Trophoblast cell (in vitro differentiated cells and primary cell): ENCODE results near the gene GRPEL2.

ENCODE experiments used
- DNase-seq, 2 donors: peaks; one replicate each; pipeline ENCODE4 v3.0.0-alpha.2; 2016
- H2AFZ ChIP-seq: 2 replicates; pipeline ENCODE4 v1.6.1; 2013; ENCODE audit warnings: low read length, moderate library complexity, mild to moderate bottlenecking; ENCODE audit not compliant: insufficient read depth, poor library complexity
- H2AK5ac ChIP-seq: 2 replicates; pipeline ENCODE4 v1.6.1; 2013; ENCODE audit warnings: mild to moderate bottlenecking, low read length
- H2BK120ac ChIP-seq: 2 replicates; pipeline ENCODE4 v1.6.1; 2013; ENCODE audit warnings: low read length, mild to moderate bottlenecking, moderate library complexity; ENCODE audit not compliant: insufficient read depth, poor library complexity
- H2BK12ac ChIP-seq: 2 replicates; pipeline ENCODE4 v1.6.1; 2013; ENCODE audit warnings: mild to moderate bottlenecking, low read length, moderate library complexity
- H2BK5ac ChIP-seq: 2 replicates; pipeline ENCODE4 v1.6.1; 2013; ENCODE audit warnings: low read length, low read depth, moderate library complexity, mild to moderate bottlenecking; ENCODE audit not compliant: poor library complexity
- H3K14ac ChIP-seq: 2 replicates; pipeline ENCODE4 v1.6.1; 2013; ENCODE audit warnings: mild to moderate bottlenecking, low read length
- H3K18ac ChIP-seq: 2 replicates; pipeline ENCODE4 v1.6.1; 2013; ENCODE audit warnings: mild to moderate bottlenecking, low read length
- H3K23ac ChIP-seq: 2 replicates; pipeline ENCODE4 v1.6.1; 2013; ENCODE audit warnings: low read length
- H3K27ac ChIP-seq: 2 replicates; pipeline ENCODE4 v1.5.1; 2013; ENCODE audit warnings: low read depth, mild to moderate bottlenecking, inconsistent platforms, low read length, moderate library complexity
- H3K27me3 ChIP-seq: 2 replicates; pipeline ENCODE4 v1.6.1; 2013; ENCODE audit warnings: inconsistent platforms, mild to moderate bottlenecking, low read length, moderate library complexity; ENCODE audit not compliant: insufficient read depth
- H3K36me3 ChIP-seq, 2 experiments: 1 replicate in 1 of 2; 2 replicates in 1 of 2; pipeline ENCODE4 v1.6.1; 2013; ENCODE audit warnings: low read length in 2 of 2, mild to moderate bottlenecking in 2 of 2, moderate library complexity in 1 of 2; ENCODE audit not compliant: insufficient read depth in 2 of 2, control insufficient read depth in 1 of 2
- H3K4ac ChIP-seq: 2 replicates; pipeline ENCODE4 v1.6.1; 2013; ENCODE audit warnings: low read depth, mild to moderate bottlenecking, low read length, moderate library complexity
- H3K4me1 ChIP-seq, 2 experiments: 1 replicate in 1 of 2; 2 replicates in 1 of 2; pipeline ENCODE4 v1.6.1; 2013; ENCODE audit warnings: low read length in 2 of 2, mild to moderate bottlenecking in 2 of 2, moderate library complexity in 1 of 2; ENCODE audit not compliant: insufficient read depth in 2 of 2, control insufficient read depth in 1 of 2
- H3K4me2 ChIP-seq: 2 replicates; pipeline ENCODE4 v1.6.1; 2013; ENCODE audit warnings: inconsistent platforms, mild to moderate bottlenecking, low read length, moderate library complexity
- H3K4me3 ChIP-seq: 2 replicates; pipeline ENCODE4 v1.5.1; 2013; ENCODE audit warnings: mild to moderate bottlenecking, low read depth, low read length, inconsistent platforms
- H3K79me1 ChIP-seq: one replicate; pipeline ENCODE4 v1.6.1; 2013; ENCODE audit warnings: low read length
- H3K79me2 ChIP-seq: 2 replicates; pipeline ENCODE4 v1.6.1; 2013; ENCODE audit warnings: low read length, mild to moderate bottlenecking; ENCODE audit not compliant: control insufficient read depth, insufficient read depth, poor library complexity
- H3K9ac ChIP-seq: 2 replicates; pipeline ENCODE4 v1.6.1; 2013; ENCODE audit warnings: mild to moderate bottlenecking, low read length
- H3K9me3 ChIP-seq: 2 replicates; pipeline ENCODE4 v1.6.1; 2013; ENCODE audit warnings: low read depth, mild to moderate bottlenecking, control low read depth, inconsistent platforms, low read length; ENCODE audit not compliant: insufficient read depth
- H4K12ac ChIP-seq: 2 replicates; pipeline ENCODE4 v1.6.1; 2013; ENCODE audit warnings: low read depth, mild to moderate bottlenecking, low read length, moderate library complexity
- H4K8ac ChIP-seq: 2 replicates; pipeline ENCODE4 v1.6.1; 2013; ENCODE audit warnings: low read depth, mild to moderate bottlenecking, low read length, moderate library complexity
- H4K91ac ChIP-seq: one replicate; pipeline ENCODE4 v1.6.1; 2013; ENCODE audit warnings: low read depth, mild to moderate bottlenecking, low read length, moderate library complexity
- WGBS: extraction: QIAGEN DNeasy Blood & Tissue Kit; methylation state at CpG from one replicate; pipeline ENCODE4 v1.1.7; 2013; ENCODE audit warnings: missing lambda C conversion rate; ENCODE audit not compliant: insufficient read length, insufficient coverage; ENCODE audit errors: extremely low coverage; 5-methylcytosine and 5-hydroxymethylcytosine counted together

Gene GRPEL2

GRCh38 chr5:149333711-149334443 is 11.4 kb upstream of the GRPEL2 start:
- no peak overlapping the region for H3K27ac ChIP-seq
- no peak overlapping the region for H3K18ac ChIP-seq
- no peaks in the 10 kb centered on the region for H3K79me2 ChIP-seq
- no peak overlapping the region for H4K8ac ChIP-seq
- peaks cover 2% of the 10 kb centered on the region for H3K79me1 ChIP-seq
- no peak overlapping the region for H2AFZ ChIP-seq
- H2BK120ac ChIP-seq, result no peak overlapping the region
- H3K4me1 ChIP-seq, result peaks cover 2 to 4% of the 10 kb centered on the region in 2 experiments
- H3K4me3 ChIP-seq, result no peak overlapping the region
- no CpG with 5 or more reads among the region's 2 CpGs for WGBS
- H3K4ac ChIP-seq, result no peak overlapping the region
- H3K27me3 ChIP-seq, result no peaks in the 10 kb centered on the region
- H4K12ac ChIP-seq, result no peak overlapping the region
- no peak overlapping the region for H3K9ac ChIP-seq
- H3K14ac ChIP-seq, result no peak overlapping the region
- no peak overlapping the region for H2AK5ac ChIP-seq
- H3K36me3 ChIP-seq, result peaks cover 0 to 2% of the 10 kb centered on the region in 2 experiments
- no peak overlapping the region for H4K91ac ChIP-seq
- no peak overlapping the region for H2BK12ac ChIP-seq
- H2BK5ac ChIP-seq, result no peak overlapping the region
- no peak overlapping the region for H3K23ac ChIP-seq
- no peak overlapping the region for H3K4me2 ChIP-seq
- no peak for DNase-seq
- no peaks in the 10 kb centered on the region for H3K9me3 ChIP-seq

- DNase-seq, result no peak
- no peak overlapping the region for H4K8ac ChIP-seq
- no peak overlapping the region for H3K14ac ChIP-seq
- H2AK5ac ChIP-seq, result no peak overlapping the region
- H4K91ac ChIP-seq, result no peak overlapping the region
- WGBS, result no CpG with 5 or more reads among the region's 4 CpGs
- H3K79me2 ChIP-seq, result no peaks in the 10 kb centered on the region
- no peak overlapping the region for H2BK5ac ChIP-seq
- no peak overlapping the region for H3K4me3 ChIP-seq
- no peak overlapping the region for H2AFZ ChIP-seq
- H2BK120ac ChIP-seq, result peak overlapping the region; percentile 27
- no peaks in the 10 kb centered on the region for H3K27me3 ChIP-seq
- no peak overlapping the region for H3K23ac ChIP-seq
- no peak overlapping the region for H3K18ac ChIP-seq
- no peak overlapping the region for H3K9ac ChIP-seq
- no peak overlapping the region for H3K27ac ChIP-seq
- H3K36me3 ChIP-seq, result peaks cover 0 to 4% of the 10 kb centered on the region in 2 experiments
- H3K9me3 ChIP-seq, result no peaks in the 10 kb centered on the region
- no peak overlapping the region for H3K4ac ChIP-seq
- peaks cover 2 to 4% of the 10 kb centered on the region in 2 experiments for H3K4me1 ChIP-seq
- no peak overlapping the region for H3K4me2 ChIP-seq
- H4K12ac ChIP-seq, result no peak overlapping the region
- H3K79me1 ChIP-seq, result peaks cover 2% of the 10 kb centered on the region
- H2BK12ac ChIP-seq, result peak overlapping the region; percentile 38
Observed at GRCh38 chr5:149337736-149338135, 7.6 kb upstream of the GRPEL2 start.

GRCh38 chr5:149338364-149338763 is 6.9 kb upstream of the GRPEL2 start:
- H3K4me1 ChIP-seq, result peaks cover 2 to 4% of the 10 kb centered on the region in 2 experiments
- H2AK5ac ChIP-seq, result no peak overlapping the region
- peaks cover 2% of the 10 kb centered on the region for H3K79me1 ChIP-seq
- H3K23ac ChIP-seq, result no peak overlapping the region
- H3K79me2 ChIP-seq, result no peaks in the 10 kb centered on the region
- no CpG with 5 or more reads among the region's 1 CpG for WGBS
- H2AFZ ChIP-seq, result no peak overlapping the region
- H2BK5ac ChIP-seq, result no peak overlapping the region
- H3K9me3 ChIP-seq, result no peaks in the 10 kb centered on the region
- H4K8ac ChIP-seq, result no peak overlapping the region
- H3K9ac ChIP-seq, result no peak overlapping the region
- no peak overlapping the region for H2BK12ac ChIP-seq
- H3K27me3 ChIP-seq, result no peaks in the 10 kb centered on the region
- no peak overlapping the region for H4K91ac ChIP-seq
- no peak overlapping the region for H3K4ac ChIP-seq
- H3K14ac ChIP-seq, result no peak overlapping the region
- no peak overlapping the region for H3K4me2 ChIP-seq
- H3K18ac ChIP-seq, result no peak overlapping the region
- H3K36me3 ChIP-seq, result peaks cover 0 to 4% of the 10 kb centered on the region in 2 experiments
- no peak overlapping the region for H3K4me3 ChIP-seq
- H3K27ac ChIP-seq, result no peak overlapping the region
- DNase-seq, result no peak
- no peak overlapping the region for H2BK120ac ChIP-seq
- no peak overlapping the region for H4K12ac ChIP-seq

GRCh38 chr5:149340920-149341319 is 4.4 kb upstream of the GRPEL2 start:
- Histone ChIP-seq H2AK5ac (no peak overlapping the region), H3K4me3 (no peak overlapping the region), H4K12ac (no peak overlapping the region), H2BK5ac (no peak overlapping the region), H3K79me2 (peaks cover 5% of the 10 kb centered on the region), H3K27me3 (no peaks in the 10 kb centered on the region), H3K4me1 (peaks cover 2% of the 10 kb centered on the region in 2 experiments), H3K4me2 (no peak overlapping the region), H4K91ac (no peak overlapping the region), H3K9ac (no peak overlapping the region), H3K4ac (no peak overlapping the region), H3K79me1 (peaks cover 10% of the 10 kb centered on the region), H3K18ac (no peak overlapping the region), H3K9me3 (no peaks in the 10 kb centered on the region), H2BK12ac (no peak overlapping the region), H2AFZ (no peak overlapping the region), H2BK120ac (no peak overlapping the region), H4K8ac (no peak overlapping the region), H3K27ac (no peak overlapping the region), H3K36me3 (peaks cover 0 to 2% of the 10 kb centered on the region in 2 experiments), H3K23ac (no peak overlapping the region), H3K14ac (no peak overlapping the region)
- no peak for DNase-seq
- WGBS, result no CpG with 5 or more reads among the region's 1 CpG
